GM19395 (cell line): ENCODE results near the gene FIZ1.

Source experiments
- ATAC-seq: cut with Tn5 transposase; IDR thresholded peaks from one replicate; pipeline ENCODE4 v1.9.1; 2021; ENCODE audit warnings: mild to moderate bottlenecking, moderate library complexity; ENCODE audit not compliant: unreplicated experiment

Gene FIZ1

DNA sequence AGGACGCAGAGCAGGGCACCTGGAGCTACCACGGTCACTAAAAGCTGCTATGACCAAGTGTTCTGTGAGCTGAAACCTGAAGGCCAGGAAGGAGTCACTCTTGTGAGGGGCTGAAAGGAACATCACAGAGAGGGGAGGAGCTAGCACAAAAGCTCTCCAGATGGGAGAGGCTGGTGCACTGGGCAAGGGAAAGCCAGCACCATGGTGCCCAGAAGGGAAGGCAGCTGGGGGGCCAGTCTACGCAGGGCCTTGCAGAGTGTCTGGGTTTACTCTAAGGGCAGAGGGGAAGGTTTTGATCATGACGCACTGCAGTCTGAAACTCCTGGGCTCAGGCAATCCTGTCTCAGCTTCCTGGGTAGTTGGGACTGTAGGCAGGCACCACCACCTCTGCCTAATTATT is 37.4 kb upstream of the FIZ1 start:
- ATAC-seq: no peak

- no peak for ATAC-seq
Observed at GRCh38 chr19:55635856-55636440, 36.6 kb upstream of the FIZ1 start.

- no peak for ATAC-seq
Observed at GRCh38 chr19:55635334-55635717, 36.0 kb upstream of the FIZ1 start.

DNA sequence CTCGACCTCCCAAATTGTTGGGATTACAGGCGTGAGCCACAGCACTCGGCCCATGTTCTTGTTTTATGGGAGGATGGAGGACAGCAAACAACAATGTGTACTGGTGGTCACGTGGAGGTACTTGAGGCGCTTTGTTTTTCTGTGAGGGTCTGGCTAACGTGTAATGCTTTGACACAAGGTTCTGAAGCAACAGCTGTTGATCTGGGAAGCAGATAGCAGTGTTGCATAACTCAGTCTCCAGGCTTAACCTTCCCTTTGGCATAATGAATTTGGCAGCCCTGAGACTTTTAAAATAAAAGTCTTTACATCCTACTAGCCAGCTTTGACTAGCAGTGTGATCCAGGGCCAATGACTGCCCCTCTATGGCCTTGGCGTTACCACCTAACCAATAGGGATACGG is 34.5 kb upstream of the FIZ1 start:
- no peak for ATAC-seq

DNA sequence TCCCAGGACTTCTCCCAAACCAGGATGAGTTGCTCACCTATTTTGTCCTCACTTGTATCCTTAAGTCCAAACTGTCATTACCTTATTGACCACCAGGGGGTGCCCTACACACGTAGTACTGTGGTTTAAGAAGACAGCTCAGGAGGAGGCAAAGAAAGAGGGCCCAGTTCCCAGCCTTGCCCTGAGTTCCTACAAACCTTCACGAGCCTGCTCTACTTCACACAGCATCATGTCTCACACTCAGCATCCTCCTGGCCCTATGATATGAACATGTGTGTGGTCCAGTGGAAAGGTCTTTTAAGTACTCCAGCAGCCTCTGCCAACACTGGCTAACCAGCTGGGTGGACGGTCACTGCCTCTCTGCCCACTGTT is 33.1 kb upstream of the FIZ1 start:
- no peak for ATAC-seq

- ATAC-seq: no peak
Observed at GRCh38 chr19:55626350-55626749, 27.0 kb upstream of the FIZ1 start.

- no peak for ATAC-seq
Observed at GRCh38 chr19:55625004-55625326, 25.6 kb upstream of the FIZ1 start.

DNA sequence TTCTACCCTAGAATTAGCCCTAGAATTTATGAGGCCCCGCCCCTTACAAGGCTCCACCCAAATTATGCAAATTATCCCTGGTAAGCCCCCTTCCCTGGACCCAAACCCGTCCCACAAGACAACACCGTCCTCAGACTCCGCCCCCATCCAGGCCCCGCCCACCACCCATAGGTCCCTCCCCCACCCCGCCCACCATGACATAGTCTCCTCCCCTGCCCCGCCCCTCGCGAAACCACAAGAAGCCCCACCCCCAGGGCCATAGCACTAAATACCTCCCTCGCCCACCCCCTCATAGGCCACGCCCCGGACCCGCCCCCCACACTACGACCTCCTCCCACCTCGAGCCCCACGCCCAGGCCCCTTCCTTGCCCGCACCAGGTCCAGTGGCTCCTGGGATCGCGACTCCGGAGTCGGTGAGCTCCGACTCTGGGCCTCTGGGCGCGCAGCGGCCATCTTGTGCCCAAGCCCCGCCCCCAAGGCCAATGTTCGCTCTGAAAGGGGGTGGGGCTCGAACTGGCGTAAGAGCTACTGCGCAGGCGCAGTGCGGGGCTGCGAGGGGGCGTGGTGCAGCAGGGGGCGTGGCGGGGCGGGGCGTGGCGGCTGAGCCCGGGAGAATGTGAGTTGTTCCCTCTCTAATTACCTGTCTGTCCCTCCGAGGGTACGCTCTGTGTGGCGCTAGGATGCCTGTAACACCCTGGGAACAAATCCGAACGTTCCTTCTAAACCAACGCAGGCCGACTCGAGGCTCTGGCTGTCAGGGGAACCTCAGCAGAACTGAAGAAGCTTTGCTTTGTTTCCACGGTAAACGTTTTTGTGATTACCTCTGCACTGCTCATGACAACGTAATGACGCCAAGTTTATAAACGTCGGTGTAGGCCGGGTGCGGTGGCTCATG is 25.0 kb upstream of the FIZ1 start, which contains the start of gene ZNF784:
Gene ZNF784 (minus strand): TSS at position 458 of the 895 bp plus-strand sequence. CDS start 5 bp downstream, at position 453.
- ATAC-seq: no peak

DNA sequence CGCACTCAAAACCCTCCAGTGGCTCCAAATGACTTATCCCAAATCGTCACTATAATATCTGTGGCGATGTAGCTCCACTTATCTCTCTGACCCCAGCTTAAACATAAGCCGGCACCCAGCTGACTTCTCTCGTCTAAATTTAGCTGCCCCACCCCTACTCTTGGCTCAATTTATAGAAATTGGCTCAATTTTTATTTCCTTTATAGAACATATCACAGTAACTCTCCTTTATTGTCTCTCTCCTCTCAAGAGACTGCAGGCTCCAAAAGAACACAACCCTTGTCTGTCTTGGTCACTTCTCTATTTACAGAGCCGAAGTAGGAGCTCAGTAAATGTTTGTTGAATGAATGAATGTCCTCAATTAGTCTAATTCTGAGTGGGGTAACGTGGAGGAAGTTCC is 24.2 kb upstream of the FIZ1 start:
- ATAC-seq: no peak

GRCh38 chr19:55623130-55623529 is 23.8 kb upstream of the FIZ1 start:
- ATAC-seq: no peak

DNA sequence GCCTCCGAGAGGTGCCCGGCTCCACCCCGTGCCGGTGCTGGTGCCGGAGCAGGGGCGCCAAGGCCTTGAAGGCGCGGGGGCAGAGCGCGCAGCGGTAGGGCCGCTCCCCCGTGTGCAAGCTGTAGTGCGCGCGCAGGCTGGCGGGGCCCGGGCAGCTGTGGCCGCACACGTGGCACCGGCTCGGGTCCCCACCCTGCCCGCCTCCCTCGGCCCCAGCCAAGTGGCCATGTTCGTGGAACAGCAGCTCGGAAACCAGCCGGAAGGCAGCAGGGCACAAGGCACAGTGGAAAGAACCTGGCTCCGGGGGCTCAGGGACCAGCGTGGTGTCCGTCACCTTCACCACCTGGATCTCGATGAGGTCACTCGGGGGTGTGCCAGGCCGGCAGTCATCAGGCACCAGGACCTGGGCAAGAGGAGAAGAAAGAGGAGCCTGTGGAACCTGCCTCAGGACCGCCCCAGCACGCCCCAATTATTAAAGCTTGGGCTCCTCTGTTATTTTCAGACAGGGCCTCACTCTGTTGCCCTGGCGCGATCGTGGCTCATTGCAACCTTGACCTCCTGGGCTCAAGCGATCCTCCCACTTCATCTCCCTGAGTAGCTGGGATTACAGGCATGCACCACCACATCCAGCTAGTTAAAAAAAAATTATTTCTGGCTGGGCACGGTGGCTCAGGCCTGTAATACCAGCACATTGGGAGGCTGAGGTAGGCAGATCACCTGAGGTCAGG is 23.1 kb upstream of the FIZ1 start:
- no peak for ATAC-seq

- ATAC-seq: no peak
Observed at GRCh38 chr19:55621673-55622231, 22.4 kb upstream of the FIZ1 start.

DNA sequence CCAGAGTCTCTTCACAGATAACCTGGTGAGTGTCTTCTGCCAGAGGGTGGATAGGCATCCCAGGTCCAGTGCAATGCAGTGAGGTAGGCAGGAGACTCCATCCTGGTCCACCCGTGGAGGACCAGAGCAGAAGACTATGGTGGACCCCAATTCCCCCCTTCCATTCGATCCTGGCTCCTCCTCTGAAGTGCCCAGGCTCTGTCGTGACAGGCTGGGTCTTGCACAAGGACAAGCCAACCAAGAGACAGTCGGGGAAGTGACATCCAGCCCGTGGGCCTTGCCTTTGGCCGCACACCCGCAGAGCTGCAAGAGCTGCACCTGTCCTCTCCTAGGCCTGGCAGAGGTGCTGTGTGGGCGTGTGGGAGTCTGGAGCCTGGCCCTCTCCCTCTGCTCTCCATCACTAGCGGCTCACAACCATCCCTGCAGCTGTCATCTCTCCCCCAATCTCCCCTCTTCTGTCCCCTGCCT is 21.9 kb upstream of the FIZ1 start:
- no peak for ATAC-seq

GRCh38 chr19:55620410-55621204 is 21.3 kb upstream of the FIZ1 start:
- ATAC-seq: no peak

- ATAC-seq: no peak
Observed at GRCh38 chr19:55619286-55619685, 20.0 kb upstream of the FIZ1 start.

DNA sequence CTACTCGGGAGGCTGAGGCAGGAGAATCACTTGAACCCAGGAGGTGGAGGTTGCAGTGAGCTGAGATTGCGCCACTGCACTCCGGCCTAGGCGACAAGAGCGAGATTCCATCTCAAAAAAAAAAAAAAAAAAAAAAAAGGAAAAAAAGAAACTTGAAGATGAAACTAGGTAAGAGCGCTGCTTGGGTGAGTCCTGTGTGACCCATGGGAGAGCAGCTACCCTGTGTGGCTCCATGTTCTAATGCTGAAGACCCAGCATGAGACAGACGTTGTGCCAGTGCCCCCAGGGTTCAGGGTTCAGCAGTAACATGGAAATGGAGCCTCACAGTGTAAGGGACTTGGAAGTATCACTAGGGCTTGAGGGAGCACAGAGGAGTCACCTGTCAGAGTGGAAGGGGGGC is 19.1 kb upstream of the FIZ1 start:
- no peak for ATAC-seq

- no peak for ATAC-seq
Observed at GRCh38 chr19:55617426-55617825, 18.1 kb upstream of the FIZ1 start.

- no peak for ATAC-seq
Observed at GRCh38 chr19:55616395-55616875, 17.1 kb upstream of the FIZ1 start.

GRCh38 chr19:55615543-55616394 is 16.5 kb upstream of the FIZ1 start:
- no peak for ATAC-seq
